ENCODE measurements around the gene RTN4RL1.

RTN4RL1 gene

GRCh38 chr17:2051933-2052559 is 26.9 kb upstream of the RTN4RL1 start:
- Histone ChIP-seq H3K27me3 (ENCODE audit: control insufficient read depth, insufficient read depth, low read length) (peaks cover 89% of the 10 kb centered on the region), H3K4me3 (ENCODE audit: low read depth, low read length) (no peak overlapping the region; the same call in 1 of the 2 replicates)

GRCh38 chr17:2051061-2051932 is 26.2 kb upstream of the RTN4RL1 start:
- Histone ChIP-seq H3K27me3 (ENCODE audit: control insufficient read depth, insufficient read depth, low read length) (peaks cover 86% of the 10 kb centered on the region), H3K4me3 (ENCODE audit: low read depth, low read length) (peak overlapping the region; percentile 38; the same call in 1 of the 2 replicates), H3K9me3 (ENCODE audit: control insufficient read depth, insufficient read depth, low read depth, low read length) (no peaks in the 10 kb centered on the region), H3K9ac (ENCODE audit: low read length) (no peak overlapping the region), H3K36me3 (ENCODE audit: control insufficient read depth, insufficient read depth, low read length) (no peaks in the 10 kb centered on the region), H3K27ac (ENCODE audit: low read depth, low read length) (no peak overlapping the region), H3K4me1 (ENCODE audit: control insufficient read depth, insufficient read depth, low read length) (peaks cover 17% of the 10 kb centered on the region; the same call in 1 of the 2 replicates)

More at GRCh38 chr17:2051933-2052559, 26.9 kb upstream of the RTN4RL1 start:
- Histone ChIP-seq H3K9me3 (ENCODE audit: control insufficient read depth, insufficient read depth, low read depth, low read length) (no peaks in the 10 kb centered on the region), H3K4me1 (ENCODE audit: control insufficient read depth, insufficient read depth, low read length) (peaks cover 22% of the 10 kb centered on the region; the same call in 1 of the 2 replicates), H3K27ac (ENCODE audit: low read depth, low read length) (no peak overlapping the region), H3K9ac (ENCODE audit: low read length) (no peak overlapping the region), H3K36me3 (ENCODE audit: control insufficient read depth, insufficient read depth, low read length) (no peaks in the 10 kb centered on the region)

GRCh38 chr17:2050300-2051060 is 25.3 kb upstream of the RTN4RL1 start:
- H3K4me3 ChIP-seq (ENCODE audit: low read depth, low read length) = peak overlapping the region; percentile 42; the same call in 1 of the 2 replicates
- no peak overlapping the region for H3K27ac ChIP-seq (ENCODE audit: low read depth, low read length)
- H3K27me3 ChIP-seq (ENCODE audit: control insufficient read depth, insufficient read depth, low read length) = peaks cover 81% of the 10 kb centered on the region
- H3K36me3 ChIP-seq (ENCODE audit: control insufficient read depth, insufficient read depth, low read length) = no peaks in the 10 kb centered on the region
- H3K4me1 ChIP-seq (ENCODE audit: control insufficient read depth, insufficient read depth, low read length) = peaks cover 14% of the 10 kb centered on the region; the same call in 1 of the 2 replicates
- H3K9me3 ChIP-seq (ENCODE audit: control insufficient read depth, insufficient read depth, low read depth, low read length) = no peaks in the 10 kb centered on the region
- no peak overlapping the region for H3K9ac ChIP-seq (ENCODE audit: low read length)

- H3K9me3 ChIP-seq (ENCODE audit: control insufficient read depth, insufficient read depth, low read depth, low read length) = no peaks in the 10 kb centered on the region
- H3K9ac ChIP-seq (ENCODE audit: low read length) = peak overlapping the region; percentile 49
- peaks cover 13% of the 10 kb centered on the region; the same call in 1 of the 2 replicates for H3K4me1 ChIP-seq (ENCODE audit: control insufficient read depth, insufficient read depth, low read length)
- H3K27me3 ChIP-seq (ENCODE audit: control insufficient read depth, insufficient read depth, low read length) = peaks cover 75% of the 10 kb centered on the region
- H3K4me3 ChIP-seq (ENCODE audit: low read depth, low read length) = peak overlapping the region; percentile 69
- no peak overlapping the region for H3K27ac ChIP-seq (ENCODE audit: low read depth, low read length)
- no peaks in the 10 kb centered on the region for H3K36me3 ChIP-seq (ENCODE audit: control insufficient read depth, insufficient read depth, low read length)
Measured at GRCh38 chr17:2049333-2050299, 24.5 kb upstream of the RTN4RL1 start.

GRCh38 chr17:2048805-2049204 is 23.7 kb upstream of the RTN4RL1 start:
- Histone ChIP-seq H3K9ac (ENCODE audit: low read length) (no peak overlapping the region), H3K27me3 (ENCODE audit: control insufficient read depth, insufficient read depth, low read length) (peaks cover 67% of the 10 kb centered on the region), H3K4me1 (ENCODE audit: control insufficient read depth, insufficient read depth, low read length) (peaks cover 7% of the 10 kb centered on the region; the same call in 1 of the 2 replicates), H3K4me3 (ENCODE audit: low read depth, low read length) (no peak overlapping the region), H3K9me3 (ENCODE audit: control insufficient read depth, insufficient read depth, low read depth, low read length) (no peaks in the 10 kb centered on the region), H3K36me3 (ENCODE audit: control insufficient read depth, insufficient read depth, low read length) (peaks cover 1% of the 10 kb centered on the region; the same call in 1 of the 2 replicates), H3K27ac (ENCODE audit: low read depth, low read length) (no peak overlapping the region)

- no peaks in the 10 kb centered on the region for H3K9me3 ChIP-seq (ENCODE audit: control insufficient read depth, insufficient read depth, low read depth, low read length)
- H3K4me3 ChIP-seq (ENCODE audit: low read depth, low read length) = no peak overlapping the region
- peaks cover 7% of the 10 kb centered on the region for H3K4me1 ChIP-seq (ENCODE audit: control insufficient read depth, insufficient read depth, low read length)
- peaks cover 56% of the 10 kb centered on the region for H3K27me3 ChIP-seq (ENCODE audit: control insufficient read depth, insufficient read depth, low read length)
- no peak overlapping the region for H3K27ac ChIP-seq (ENCODE audit: low read depth, low read length)
- peaks cover 13% of the 10 kb centered on the region for H3K36me3 ChIP-seq (ENCODE audit: control insufficient read depth, insufficient read depth, low read length)
- no peak overlapping the region for H3K9ac ChIP-seq (ENCODE audit: low read length)
Measured at GRCh38 chr17:2047590-2047989, 22.5 kb upstream of the RTN4RL1 start.

- Histone ChIP-seq H3K4me3 (ENCODE audit: low read depth, low read length) (no peak overlapping the region), H3K9ac (ENCODE audit: low read length) (no peak overlapping the region), H3K9me3 (ENCODE audit: control insufficient read depth, insufficient read depth, low read depth, low read length) (no peaks in the 10 kb centered on the region), H3K36me3 (ENCODE audit: control insufficient read depth, insufficient read depth, low read length) (peaks cover 18% of the 10 kb centered on the region), H3K27me3 (ENCODE audit: control insufficient read depth, insufficient read depth, low read length) (peaks cover 31% of the 10 kb centered on the region), H3K4me1 (ENCODE audit: control insufficient read depth, insufficient read depth, low read length) (peaks cover 13% of the 10 kb centered on the region), H3K27ac (ENCODE audit: low read depth, low read length) (no peak overlapping the region)
Measured at GRCh38 chr17:2044263-2044894, 19.2 kb upstream of the RTN4RL1 start.

- H3K27ac ChIP-seq (ENCODE audit: low read depth, low read length) = no peak overlapping the region
- H3K9ac ChIP-seq (ENCODE audit: low read length) = no peak overlapping the region
- peaks cover 25% of the 10 kb centered on the region for H3K27me3 ChIP-seq (ENCODE audit: control insufficient read depth, insufficient read depth, low read length)
- no peak overlapping the region for H3K4me3 ChIP-seq (ENCODE audit: low read depth, low read length)
- H3K36me3 ChIP-seq (ENCODE audit: control insufficient read depth, insufficient read depth, low read length) = peaks cover 18% of the 10 kb centered on the region
- H3K4me1 ChIP-seq (ENCODE audit: control insufficient read depth, insufficient read depth, low read length) = peaks cover 12% of the 10 kb centered on the region
- no peaks in the 10 kb centered on the region for H3K9me3 ChIP-seq (ENCODE audit: control insufficient read depth, insufficient read depth, low read depth, low read length)
Measured at GRCh38 chr17:2043785-2044184, 18.7 kb upstream of the RTN4RL1 start.

- Histone ChIP-seq H3K9ac (ENCODE audit: low read length) (peak overlapping the region; percentile 88), H3K27ac (ENCODE audit: low read depth, low read length) (no peak overlapping the region)
Measured at GRCh38 chr17:2042933-2043332, 17.8 kb upstream of the RTN4RL1 start.

More at GRCh38 chr17:2042933-2043332, 17.8 kb upstream of the RTN4RL1 start:
- H3K27me3 ChIP-seq (ENCODE audit: control insufficient read depth, insufficient read depth, low read length) = peaks cover 17% of the 10 kb centered on the region
- peaks cover 12% of the 10 kb centered on the region for H3K4me1 ChIP-seq (ENCODE audit: control insufficient read depth, insufficient read depth, low read length)
- H3K36me3 ChIP-seq (ENCODE audit: control insufficient read depth, insufficient read depth, low read length) = peaks cover 18% of the 10 kb centered on the region
- no peaks in the 10 kb centered on the region for H3K9me3 ChIP-seq (ENCODE audit: control insufficient read depth, insufficient read depth, low read depth, low read length)
- peak overlapping the region; percentile 82 for H3K4me3 ChIP-seq (ENCODE audit: low read depth, low read length)
